ENCODE measurements around the gene PHF19. TPM values are rescaled to one million over a fixed set of nuclear protein-coding genes. Genes with fewer than 3 reads are reported as not detected.
A peak's percentile ranks its signal among the peaks of the same experiment; 100 is the strongest.

PHF19 gene
- total RNA-seq, 1 experiment from 2014 or later: 35.5 TPM

DNA sequence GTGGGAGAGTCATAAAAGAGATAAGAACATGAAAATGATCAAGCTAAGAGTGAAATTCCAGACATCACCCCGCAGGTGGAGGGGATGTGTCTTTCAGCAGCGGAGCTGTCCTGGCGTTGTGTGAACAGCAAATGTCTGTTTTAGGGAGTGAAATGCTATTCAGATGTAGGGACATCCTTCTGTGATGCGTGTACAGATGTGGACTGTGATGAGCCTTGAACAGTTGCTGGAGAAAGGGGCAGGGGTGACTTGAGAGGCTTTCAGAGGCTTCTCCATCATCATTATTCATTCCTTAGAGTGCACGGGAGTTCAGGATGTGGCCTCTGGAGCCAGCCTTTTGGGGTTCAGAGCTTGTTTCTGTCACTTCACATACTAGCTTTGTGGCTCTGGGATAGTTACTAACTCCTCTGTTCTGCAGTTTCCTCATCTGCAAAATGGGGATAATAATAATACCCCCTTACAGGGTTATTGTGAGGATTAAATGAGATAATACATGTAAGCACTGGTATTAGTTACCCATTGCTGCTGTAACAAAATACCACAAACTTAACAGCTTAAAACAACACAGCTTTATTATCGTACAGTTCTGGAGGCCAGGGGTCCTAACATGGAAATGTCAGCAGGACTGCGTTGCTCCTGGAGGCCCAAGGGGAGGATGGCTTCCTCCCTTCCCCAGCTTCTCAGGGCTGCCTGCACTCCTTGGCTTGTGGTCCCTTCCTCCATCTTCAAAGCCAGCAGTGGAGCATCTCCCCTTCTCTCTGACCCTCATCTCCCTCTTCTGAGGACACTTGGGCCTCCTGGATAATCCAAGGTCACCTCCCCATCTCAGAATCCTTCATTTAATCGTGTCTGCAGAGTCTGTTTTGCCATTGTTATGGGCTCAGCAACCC, 40.2 kb upstream of the PHF19 start:
- no peak for DNase-seq
- H3K36me3 ChIP-seq (replicated peaks; ENCODE audit: control insufficient read depth, insufficient read depth, low read length): no peaks in the 10 kb centered on the region
- H3K27me3 ChIP-seq (ENCODE audit: control insufficient read depth, insufficient read depth, low read length): no peaks in the 10 kb centered on the region
- no peak overlapping the region for H3K4me3 ChIP-seq (ENCODE audit: insufficient read depth, low read depth, low read length)

- Histone ChIP-seq H3K4me3 (ENCODE audit: insufficient read depth, low read depth, low read length) (no peak overlapping the region), H3K36me3 (replicated peaks; ENCODE audit: control insufficient read depth, insufficient read depth, low read length) (no peaks in the 10 kb centered on the region), H3K27me3 (ENCODE audit: control insufficient read depth, insufficient read depth, low read length) (no peaks in the 10 kb centered on the region)
- DNase-seq: peak; percentile 65
These were observed 39.6 kb upstream of the PHF19 start for GRCh38 chr9:120916588-120916987.

- Histone ChIP-seq H3K27me3 (ENCODE audit: control insufficient read depth, insufficient read depth, low read length) (no peaks in the 10 kb centered on the region), H3K36me3 (replicated peaks; ENCODE audit: control insufficient read depth, insufficient read depth, low read length) (no peaks in the 10 kb centered on the region), H3K4me3 (ENCODE audit: insufficient read depth, low read depth, low read length) (no peak overlapping the region)
- no peak for DNase-seq
These were observed 39.0 kb upstream of the PHF19 start for GRCh38 chr9:120915854-120916470.

DNA sequence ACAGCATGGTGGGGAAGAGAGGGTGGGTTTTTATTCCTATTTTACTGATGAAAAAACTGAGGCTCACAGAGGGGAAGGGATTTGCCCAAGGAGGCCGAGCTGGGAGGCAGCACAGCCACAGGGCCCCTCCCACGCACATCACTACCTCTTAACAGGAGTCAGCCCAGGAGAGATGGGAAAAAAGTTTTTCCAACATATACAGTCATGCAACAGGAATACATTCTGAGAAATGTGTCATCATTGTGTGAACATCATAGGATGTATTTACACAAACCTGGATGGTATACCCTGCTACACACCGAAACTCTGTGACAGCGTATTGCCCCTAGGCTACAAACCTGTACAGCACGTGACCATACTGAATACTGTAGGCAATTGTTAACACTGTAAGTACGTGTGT, 38.0 kb upstream of the PHF19 start:
- no peak for DNase-seq
- H3K4me3 ChIP-seq (ENCODE audit: insufficient read depth, low read depth, low read length): no peak overlapping the region
- H3K36me3 ChIP-seq (replicated peaks; ENCODE audit: control insufficient read depth, insufficient read depth, low read length): no peaks in the 10 kb centered on the region
- no peaks in the 10 kb centered on the region for H3K27me3 ChIP-seq (ENCODE audit: control insufficient read depth, insufficient read depth, low read length)

GRCh38 chr9:120914396-120914795, 37.4 kb upstream of the PHF19 start:
- DNase-seq: no peak
- Histone ChIP-seq H3K27me3 (ENCODE audit: control insufficient read depth, insufficient read depth, low read length) (no peaks in the 10 kb centered on the region), H3K4me3 (ENCODE audit: insufficient read depth, low read depth, low read length) (no peak overlapping the region), H3K36me3 (replicated peaks; ENCODE audit: control insufficient read depth, insufficient read depth, low read length) (no peaks in the 10 kb centered on the region)

- Histone ChIP-seq H3K36me3 (replicated peaks; ENCODE audit: control insufficient read depth, insufficient read depth, low read length) (no peaks in the 10 kb centered on the region), H3K4me3 (ENCODE audit: insufficient read depth, low read depth, low read length) (no peak overlapping the region), H3K27me3 (ENCODE audit: control insufficient read depth, insufficient read depth, low read length) (no peaks in the 10 kb centered on the region)
- peak; percentile 81 for DNase-seq
These were observed 36.8 kb upstream of the PHF19 start for GRCh38 chr9:120913647-120914264.

- Histone ChIP-seq H3K4me3 (ENCODE audit: insufficient read depth, low read depth, low read length) (no peak overlapping the region), H3K36me3 (replicated peaks; ENCODE audit: control insufficient read depth, insufficient read depth, low read length) (no peaks in the 10 kb centered on the region), H3K27me3 (ENCODE audit: control insufficient read depth, insufficient read depth, low read length) (no peaks in the 10 kb centered on the region)
- no peak for DNase-seq
These were observed 36.1 kb upstream of the PHF19 start for GRCh38 chr9:120912958-120913646.

GRCh38 chr9:120911295-120911837, 34.4 kb upstream of the PHF19 start:
- H3K36me3 ChIP-seq (replicated peaks; ENCODE audit: control insufficient read depth, insufficient read depth, low read length): no peaks in the 10 kb centered on the region
- H3K27me3 ChIP-seq (ENCODE audit: control insufficient read depth, insufficient read depth, low read length): no peaks in the 10 kb centered on the region
- DNase-seq: peak; percentile 70
- H3K4me3 ChIP-seq (ENCODE audit: insufficient read depth, low read depth, low read length): no peak overlapping the region

DNA sequence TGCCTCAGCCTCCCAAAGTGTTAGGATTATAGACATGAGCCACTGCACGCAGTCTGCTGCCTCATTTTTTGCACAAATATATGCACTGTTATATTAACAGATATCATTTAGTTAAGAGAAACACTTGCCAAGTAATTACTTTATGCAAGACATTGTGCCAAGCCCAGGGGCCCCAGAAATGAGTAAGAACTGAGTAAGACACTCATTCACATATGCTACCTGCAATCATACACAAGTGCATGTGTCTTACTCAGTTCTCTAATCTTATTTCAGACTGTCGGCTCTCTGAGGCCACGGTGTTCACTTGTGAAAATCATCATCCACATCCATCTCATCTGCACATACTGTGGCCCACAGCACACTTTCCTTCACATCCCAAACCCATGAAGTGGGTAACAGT, 33.7 kb upstream of the PHF19 start:
- DNase-seq: no peak
- Histone ChIP-seq H3K27me3 (ENCODE audit: control insufficient read depth, insufficient read depth, low read length) (no peaks in the 10 kb centered on the region), H3K36me3 (replicated peaks; ENCODE audit: control insufficient read depth, insufficient read depth, low read length) (no peaks in the 10 kb centered on the region), H3K4me3 (ENCODE audit: insufficient read depth, low read depth, low read length) (no peak overlapping the region)

GRCh38 chr9:120909904-120910303, 32.9 kb upstream of the PHF19 start:
- no peak for DNase-seq
- Histone ChIP-seq H3K4me3 (ENCODE audit: insufficient read depth, low read depth, low read length) (no peak overlapping the region), H3K36me3 (replicated peaks; ENCODE audit: control insufficient read depth, insufficient read depth, low read length) (no peaks in the 10 kb centered on the region), H3K27me3 (ENCODE audit: control insufficient read depth, insufficient read depth, low read length) (no peaks in the 10 kb centered on the region)

GRCh38 chr9:120905315-120906164, 28.6 kb upstream of the PHF19 start:
- H3K4me3 ChIP-seq (ENCODE audit: insufficient read depth, low read depth, low read length): no peak overlapping the region
- DNase-seq: no peak
- no peaks in the 10 kb centered on the region for H3K27me3 ChIP-seq (ENCODE audit: control insufficient read depth, insufficient read depth, low read length)
- no peaks in the 10 kb centered on the region for H3K36me3 ChIP-seq (replicated peaks; ENCODE audit: control insufficient read depth, insufficient read depth, low read length)

- H3K4me3 ChIP-seq (ENCODE audit: insufficient read depth, low read depth, low read length): no peak overlapping the region
- H3K36me3 ChIP-seq (replicated peaks; ENCODE audit: control insufficient read depth, insufficient read depth, low read length): no peaks in the 10 kb centered on the region
- no peak for DNase-seq
- no peaks in the 10 kb centered on the region for H3K27me3 ChIP-seq (ENCODE audit: control insufficient read depth, insufficient read depth, low read length)
These were observed 28.0 kb upstream of the PHF19 start for GRCh38 chr9:120904978-120905301.

GRCh38 chr9:120904061-120904977, 27.3 kb upstream of the PHF19 start:
- H3K4me3 ChIP-seq (ENCODE audit: insufficient read depth, low read depth, low read length): no peak overlapping the region
- no peaks in the 10 kb centered on the region for H3K27me3 ChIP-seq (ENCODE audit: control insufficient read depth, insufficient read depth, low read length)
- H3K36me3 ChIP-seq (replicated peaks; ENCODE audit: control insufficient read depth, insufficient read depth, low read length): no peaks in the 10 kb centered on the region
- DNase-seq: no peak

All from H7 (cell line).